Mononuclear cell (primary cell): ENCODE results near the gene FRMD4A. TPM values are rescaled to one million over a fixed set of nuclear protein-coding genes. Genes with fewer than 3 reads are reported as not detected.
"Not testable (repeated sequence)": the region's sequence is repeated elsewhere in the genome, so short reads cannot be mapped to it uniquely, and the experiment has no call there.

Experiments used
- H3K27me3 ChIP-seq: 2 replicates; pipeline ENCODE4 v1.6.0; 2011; ENCODE audit warnings: low read length, control low read depth; ENCODE audit not compliant: insufficient read depth
- H3K4me1 ChIP-seq: 2 replicates; pipeline ENCODE4 v1.5.1; 2011; ENCODE audit warnings: mild to moderate bottlenecking, low read length, control low read depth; ENCODE audit not compliant: insufficient read depth
- H3K4me3 ChIP-seq: 2 replicates; pipeline ENCODE4 v1.5.1; 2011; ENCODE audit warnings: mild to moderate bottlenecking, low read length, moderate library complexity
- H3K9me3 ChIP-seq: 2 replicates; pipeline ENCODE4 v1.5.1; 2011; ENCODE audit warnings: low read depth, mild to moderate bottlenecking, control low read depth, low read length
- total RNA-seq: library from RNA; depleted of rRNA; stranded (reverse); fragments of >200 nt; gene quantifications from one replicate; pipeline ENCODE4 v1.2.3, GENCODE V29; 2012

FRMD4A gene
- total RNA-seq, 1 donor = 0.63 TPM

- no peaks in the 10 kb centered on the region for H3K4me1 ChIP-seq
- no peak overlapping the region for H3K4me3 ChIP-seq
- H3K27me3 ChIP-seq = peaks cover 5% of the 10 kb centered on the region
- no peaks in the 10 kb centered on the region for H3K9me3 ChIP-seq
Observed at GRCh38 chr10:13959443-13960359, 371.0 kb downstream of the FRMD4A start.

GRCh38 chr10:13957856-13958255 is 372.9 kb downstream of the FRMD4A start:
- H3K4me3 ChIP-seq = no peak overlapping the region
- no peaks in the 10 kb centered on the region for H3K9me3 ChIP-seq
- no peaks in the 10 kb centered on the region for H3K4me1 ChIP-seq
- H3K27me3 ChIP-seq = peaks cover 5% of the 10 kb centered on the region

- no peak overlapping the region for H3K4me3 ChIP-seq
- H3K4me1 ChIP-seq = no peaks in the 10 kb centered on the region
- H3K9me3 ChIP-seq = no peaks in the 10 kb centered on the region
- H3K27me3 ChIP-seq = peaks cover 2% of the 10 kb centered on the region
Observed at GRCh38 chr10:13956826-13957225, 373.9 kb downstream of the FRMD4A start.

GRCh38 chr10:13955409-13956068 is 375.2 kb downstream of the FRMD4A start:
- H3K4me1 ChIP-seq = no peaks in the 10 kb centered on the region
- no peak overlapping the region for H3K4me3 ChIP-seq
- H3K27me3 ChIP-seq = no peaks in the 10 kb centered on the region
- no peaks in the 10 kb centered on the region for H3K9me3 ChIP-seq

- not testable (repeated sequence) for H3K9me3 ChIP-seq, H3K4me3 ChIP-seq, H3K27me3 ChIP-seq, H3K4me1 ChIP-seq
Observed at GRCh38 chr10:13954195-13954594, 376.5 kb downstream of the FRMD4A start.

GRCh38 chr10:13953371-13953770 is 377.4 kb downstream of the FRMD4A start:
- Histone ChIP-seq H3K4me3 (no peak overlapping the region), H3K9me3 (no peaks in the 10 kb centered on the region), H3K27me3 (no peaks in the 10 kb centered on the region), H3K4me1 (no peaks in the 10 kb centered on the region)

GRCh38 chr10:13950543-13950939 is 380.2 kb downstream of the FRMD4A start:
- H3K9me3 ChIP-seq = no peaks in the 10 kb centered on the region
- no peak overlapping the region for H3K4me3 ChIP-seq
- H3K4me1 ChIP-seq = no peaks in the 10 kb centered on the region
- H3K27me3 ChIP-seq = no peaks in the 10 kb centered on the region

GRCh38 chr10:13949844-13950542 is 380.7 kb downstream of the FRMD4A start:
- no peaks in the 10 kb centered on the region for H3K9me3 ChIP-seq
- H3K4me3 ChIP-seq = no peak overlapping the region
- H3K4me1 ChIP-seq = no peaks in the 10 kb centered on the region
- no peaks in the 10 kb centered on the region for H3K27me3 ChIP-seq

- Histone ChIP-seq H3K9me3 (no peaks in the 10 kb centered on the region), H3K27me3 (no peaks in the 10 kb centered on the region), H3K4me3 (no peak overlapping the region), H3K4me1 (no peaks in the 10 kb centered on the region)
Observed at GRCh38 chr10:13946209-13946460, 384.6 kb downstream of the FRMD4A start.

- Histone ChIP-seq H3K4me3 (no peak overlapping the region), H3K9me3 (no peaks in the 10 kb centered on the region), H3K4me1 (no peaks in the 10 kb centered on the region), H3K27me3 (no peaks in the 10 kb centered on the region)
Observed at GRCh38 chr10:13945390-13946208, 385.1 kb downstream of the FRMD4A start.

- no peak overlapping the region for H3K4me3 ChIP-seq
- no peaks in the 10 kb centered on the region for H3K4me1 ChIP-seq
- no peaks in the 10 kb centered on the region for H3K27me3 ChIP-seq
- no peaks in the 10 kb centered on the region for H3K9me3 ChIP-seq
Observed at GRCh38 chr10:13944823-13945222, 385.9 kb downstream of the FRMD4A start.

- Histone ChIP-seq H3K27me3 (no peaks in the 10 kb centered on the region), H3K4me1 (no peaks in the 10 kb centered on the region), H3K9me3 (no peaks in the 10 kb centered on the region), H3K4me3 (no peak overlapping the region)
Observed at GRCh38 chr10:13943735-13944398, 386.9 kb downstream of the FRMD4A start.

- Histone ChIP-seq H3K27me3 (peaks cover 3% of the 10 kb centered on the region), H3K4me1 (no peaks in the 10 kb centered on the region), H3K9me3 (no peaks in the 10 kb centered on the region), H3K4me3 (no peak overlapping the region)
Observed at GRCh38 chr10:13942035-13942434, 388.7 kb downstream of the FRMD4A start.

GRCh38 chr10:13939391-13939790 is 391.3 kb downstream of the FRMD4A start:
- H3K4me1 ChIP-seq = no peaks in the 10 kb centered on the region
- peaks cover 6% of the 10 kb centered on the region for H3K27me3 ChIP-seq
- H3K4me3 ChIP-seq = no peak overlapping the region
- no peaks in the 10 kb centered on the region for H3K9me3 ChIP-seq
